ENCODE measurements around the gene PLN. TPM values are rescaled to one million over a fixed set of nuclear protein-coding genes. Genes with fewer than 3 reads are reported as not detected.
A peak's percentile ranks its signal among the peaks of the same experiment; 100 is the strongest.

The PLN gene
- total RNA-seq, 1 donor: 5.2 TPM

GRCh38 chr6:118530942-118531341, 17.2 kb upstream of the PLN start:
- no peak overlapping the region for H3K4me3 ChIP-seq (ENCODE audit: low read depth, low read length)
- TF ChIP-seq CTCF (IDR thresholded peaks at IDR 0.05; ENCODE audit: insufficient read depth, low read depth, low read length): no peak
- no peak for DNase-seq (ENCODE audit: low read depth)

GRCh38 chr6:118535176-118535844, 12.8 kb upstream of the PLN start:
- H3K4me3 ChIP-seq (ENCODE audit: low read depth, low read length): no peak overlapping the region
- no peak for DNase-seq (ENCODE audit: low read depth)
- TF ChIP-seq CTCF (IDR thresholded peaks at IDR 0.05; ENCODE audit: insufficient read depth, low read depth, low read length): no peak

GRCh38 chr6:118536478-118536877, 11.6 kb upstream of the PLN start:
- no peak overlapping the region for H3K4me3 ChIP-seq (ENCODE audit: low read depth, low read length)
- no peak for DNase-seq (ENCODE audit: low read depth)
- TF ChIP-seq CTCF (IDR thresholded peaks at IDR 0.05; ENCODE audit: insufficient read depth, low read depth, low read length): no peak

GRCh38 chr6:118537574-118537973, 10.5 kb upstream of the PLN start:
- H3K4me3 ChIP-seq (ENCODE audit: low read depth, low read length): no peak overlapping the region
- TF ChIP-seq CTCF (IDR thresholded peaks at IDR 0.05; ENCODE audit: insufficient read depth, low read depth, low read length): no peak
- peak; percentile 48 for DNase-seq (ENCODE audit: low read depth)

DNA sequence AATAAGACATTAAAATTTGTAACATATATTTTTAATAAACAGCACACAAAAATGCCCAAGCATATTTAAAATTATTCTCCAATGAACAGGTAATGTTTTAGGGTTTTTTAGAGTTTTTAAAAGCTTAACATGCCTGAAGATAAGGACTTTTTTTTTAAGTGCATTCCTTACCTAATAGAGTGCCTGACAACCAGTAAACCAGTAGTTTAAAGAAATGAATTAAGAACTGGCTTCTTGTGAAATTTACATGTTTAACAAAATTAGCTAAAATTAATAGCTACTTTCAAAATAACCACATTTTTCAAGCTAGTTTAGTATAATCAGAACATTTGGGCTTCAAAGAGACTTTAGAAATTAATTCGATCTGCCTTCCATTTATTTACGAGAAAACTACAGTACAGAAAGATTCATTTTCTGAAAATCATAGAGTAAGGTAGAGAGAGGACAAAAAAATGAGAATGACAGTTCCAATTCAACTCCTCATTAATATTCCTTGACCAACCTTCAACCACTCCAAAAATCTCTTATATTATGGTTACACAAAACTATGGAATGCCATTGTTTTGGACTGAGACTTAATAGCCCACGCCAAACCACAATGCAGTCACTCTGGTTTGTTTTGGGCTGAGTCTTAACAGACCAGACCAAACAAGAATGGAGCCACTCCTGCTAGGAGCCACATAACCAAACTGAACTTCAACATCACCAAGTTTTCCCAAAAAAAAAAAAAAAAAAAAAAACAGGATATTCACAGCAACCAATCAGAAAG, 5.7 kb upstream of the PLN start:
- TF ChIP-seq CTCF (IDR thresholded peaks at IDR 0.05; ENCODE audit: insufficient read depth, low read depth, low read length): no peak
- H3K4me3 ChIP-seq (ENCODE audit: low read depth, low read length): no peak overlapping the region
- DNase-seq (ENCODE audit: low read depth): no peak

DNA sequence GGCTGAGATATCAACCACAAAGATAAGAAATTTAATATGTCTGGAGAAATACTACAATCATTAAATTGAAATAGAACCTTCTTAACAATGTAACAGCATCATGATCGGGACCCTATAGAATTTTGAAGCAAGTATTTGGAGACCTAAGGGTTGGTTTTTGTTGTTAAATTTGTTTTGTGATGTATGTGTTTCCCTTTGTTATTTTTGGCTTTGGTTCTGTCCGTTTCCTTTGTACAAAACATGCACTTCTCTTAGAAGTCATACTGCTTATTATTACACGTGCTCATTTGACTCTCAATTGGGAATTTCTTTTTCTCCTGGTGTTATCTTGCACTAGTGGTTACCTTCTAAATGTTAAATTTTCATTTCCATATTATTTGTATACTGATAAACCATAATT, 4.0 kb upstream of the PLN start:
- no peak for TF ChIP-seq CTCF (IDR thresholded peaks at IDR 0.05; ENCODE audit: insufficient read depth, low read depth, low read length)
- DNase-seq (ENCODE audit: low read depth): no peak
- no peak overlapping the region for H3K4me3 ChIP-seq (ENCODE audit: low read depth, low read length)

Measured in fibroblast of villous mesenchyme (primary cell).